Right renal pelvis (tissue), 4 donors: ENCODE data around the gene MEF2A. TPM values are rescaled to one million over a fixed set of nuclear protein-coding genes. Genes with fewer than 3 reads are reported as not detected.
"Not testable (repeated sequence)": the region's sequence is repeated elsewhere in the genome, so short reads cannot be mapped to it uniquely, and the experiment has no call there.

Source experiments
- DNase-seq, 4 donors: peaks; one replicate each; pipeline ENCODE4 v3.0.0-alpha.2; 2013; ENCODE audit warnings: low read depth in 4 of 4, low spot score in 3 of 4, missing footprints in 1 of 4
- polyA plus RNA-seq, 4 donors: library from polyadenylated mRNA; unstranded; fragments of 120-200 nt; gene quantifications; one replicate each; pipeline ENCODE4 v1.2.1, GENCODE V29; 2013; ENCODE audit not compliant: insufficient read length in 4 of 4

The MEF2A gene
- polyA plus RNA-seq, 4 donors: 50.3 to 64.7 (median 63.7) TPM

GRCh38 chr15:99635145-99635544 lies 69.4 kb downstream of the MEF2A start:
- no peak for DNase-seq

- no peak for DNase-seq
Measured at GRCh38 chr15:99635794-99636193, 70.0 kb downstream of the MEF2A start.

- DNase-seq: no peak
Measured at GRCh38 chr15:99644913-99645542, 79.2 kb downstream of the MEF2A start.

DNA sequence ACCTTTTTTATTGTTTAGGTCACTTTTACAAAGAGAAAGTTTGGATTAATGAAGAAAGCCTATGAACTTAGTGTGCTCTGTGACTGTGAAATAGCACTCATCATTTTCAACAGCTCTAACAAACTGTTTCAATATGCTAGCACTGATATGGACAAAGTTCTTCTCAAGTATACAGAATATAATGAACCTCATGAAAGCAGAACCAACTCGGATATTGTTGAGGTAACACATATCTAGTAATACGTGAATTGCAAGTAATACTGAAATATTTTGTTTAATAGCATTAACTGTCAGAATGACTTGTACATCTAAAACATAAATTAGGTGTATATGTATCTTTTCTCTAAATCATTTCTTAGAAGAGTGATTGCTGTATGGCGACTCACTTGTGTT lies 79.8 kb downstream of the MEF2A start:
- no peak for DNase-seq

DNA sequence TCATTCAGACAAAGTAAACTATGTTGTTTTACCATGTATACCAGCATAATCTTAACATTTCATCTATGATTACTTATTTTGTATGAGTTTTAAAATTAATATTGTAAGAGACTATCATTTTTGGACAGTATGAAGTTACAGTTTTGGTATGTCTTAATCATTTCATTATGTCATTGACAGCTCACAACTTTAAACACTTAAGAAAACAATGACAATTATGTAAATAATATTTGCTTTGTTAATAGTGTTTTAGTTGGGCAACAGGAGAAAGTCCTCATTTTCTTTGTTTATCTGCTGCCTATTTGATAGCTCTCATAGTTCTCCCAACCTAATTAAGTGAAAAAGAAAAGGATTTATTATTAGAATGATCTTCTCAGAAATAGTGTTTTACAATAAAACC lies 80.2 kb downstream of the MEF2A start:
- DNase-seq: no peak

- DNase-seq: no peak
Measured at GRCh38 chr15:99651023-99651807, 85.4 kb downstream of the MEF2A start.

- no peak for DNase-seq
Measured at GRCh38 chr15:99656205-99656604, 90.4 kb downstream of the MEF2A start.

- DNase-seq: no peak
Measured at GRCh38 chr15:99657996-99658395, 92.2 kb downstream of the MEF2A start.

DNA sequence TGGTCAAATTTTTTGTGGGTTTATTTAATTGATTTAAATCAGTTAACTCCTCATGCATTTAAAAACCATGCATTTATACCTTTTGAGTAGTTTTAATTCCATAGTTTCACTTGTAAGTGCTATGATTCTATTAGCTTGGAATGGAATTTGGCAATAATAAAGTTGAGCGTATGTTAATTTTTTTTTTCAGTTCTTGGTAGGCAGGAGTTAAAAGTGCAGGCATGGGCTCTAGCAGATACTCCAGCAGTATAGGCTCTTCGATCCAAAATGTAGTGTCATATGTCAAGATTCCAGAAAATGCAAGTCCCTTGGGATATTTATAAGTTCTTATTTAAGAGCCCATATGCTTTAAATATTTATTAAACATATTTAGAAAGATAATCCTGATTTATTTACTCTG lies 97.1 kb downstream of the MEF2A start:
- no peak for DNase-seq

GRCh38 chr15:99666073-99666472 lies 100.3 kb downstream of the MEF2A start:
- not testable (repeated sequence) for DNase-seq

- no peak for DNase-seq
Measured at GRCh38 chr15:99668533-99669182, 102.9 kb downstream of the MEF2A start.

- no peak for DNase-seq
Measured at GRCh38 chr15:99669250-99669649, 103.5 kb downstream of the MEF2A start.

DNA sequence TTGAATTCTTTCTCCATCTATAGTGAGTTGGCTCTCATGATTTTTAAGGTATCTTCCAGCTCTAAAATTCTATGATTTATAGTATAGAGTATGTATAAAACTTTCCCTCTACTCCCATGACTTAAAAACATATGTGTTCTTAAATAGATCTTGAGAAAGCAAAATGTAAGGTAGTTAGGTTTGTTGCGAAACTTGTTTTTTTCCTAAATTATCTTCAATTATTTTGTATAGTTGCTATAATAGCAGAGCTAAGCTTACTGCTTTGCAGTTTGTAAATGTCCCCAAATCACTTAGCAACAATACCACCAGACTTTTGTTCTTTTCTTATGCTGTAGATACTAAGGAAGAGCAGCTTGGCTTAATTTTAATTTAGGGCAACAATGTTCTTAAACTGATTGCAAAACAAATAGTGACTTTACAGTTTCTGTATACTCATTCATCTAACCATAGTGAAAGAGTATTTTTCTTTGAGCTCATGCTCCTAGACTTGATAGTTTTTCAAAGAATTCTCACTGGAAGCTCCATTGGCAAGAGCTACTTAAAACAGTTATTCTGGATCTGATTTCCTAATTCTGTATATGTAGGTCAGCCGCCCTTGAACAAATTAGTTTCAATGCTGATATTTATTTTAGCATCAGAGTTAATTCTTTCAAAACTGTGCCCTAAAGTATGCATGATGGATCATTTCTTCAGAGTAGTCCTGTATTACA lies 106.3 kb downstream of the MEF2A start:
- no peak for DNase-seq

- DNase-seq: no peak
Measured at GRCh38 chr15:99673111-99673510, 107.3 kb downstream of the MEF2A start.

- no peak for DNase-seq
Measured at GRCh38 chr15:99674279-99674678, 108.5 kb downstream of the MEF2A start.

DNA sequence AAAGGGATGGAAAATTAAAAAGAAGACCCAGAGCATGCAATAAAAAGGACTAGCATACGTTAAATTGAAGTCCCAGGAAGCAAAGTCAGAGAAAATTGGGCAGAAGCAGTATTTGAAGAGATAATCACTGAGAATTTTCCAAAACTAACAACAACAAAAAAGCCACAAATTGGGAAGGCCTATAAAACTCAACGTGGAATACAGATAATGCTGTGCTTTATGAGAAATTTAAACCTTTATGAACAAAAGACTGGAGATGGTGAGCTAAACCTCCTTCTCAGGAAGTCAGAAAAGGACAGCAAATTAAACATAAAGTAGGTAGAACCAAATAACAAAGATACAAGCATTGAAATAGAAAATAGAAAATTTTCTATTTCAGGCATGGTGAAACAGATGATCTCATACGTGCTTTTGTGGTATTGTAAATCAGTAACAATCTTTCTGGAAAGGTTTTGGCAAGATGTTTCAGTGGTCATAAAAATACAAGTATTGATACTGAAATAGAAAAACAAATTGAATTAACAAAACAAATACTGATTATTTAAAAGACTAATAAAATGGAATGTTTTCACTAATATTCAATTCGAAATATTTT lies 111.9 kb downstream of the MEF2A start:
- no peak for DNase-seq

GRCh38 chr15:99680276-99680675 lies 114.5 kb downstream of the MEF2A start:
- DNase-seq: no peak

DNA sequence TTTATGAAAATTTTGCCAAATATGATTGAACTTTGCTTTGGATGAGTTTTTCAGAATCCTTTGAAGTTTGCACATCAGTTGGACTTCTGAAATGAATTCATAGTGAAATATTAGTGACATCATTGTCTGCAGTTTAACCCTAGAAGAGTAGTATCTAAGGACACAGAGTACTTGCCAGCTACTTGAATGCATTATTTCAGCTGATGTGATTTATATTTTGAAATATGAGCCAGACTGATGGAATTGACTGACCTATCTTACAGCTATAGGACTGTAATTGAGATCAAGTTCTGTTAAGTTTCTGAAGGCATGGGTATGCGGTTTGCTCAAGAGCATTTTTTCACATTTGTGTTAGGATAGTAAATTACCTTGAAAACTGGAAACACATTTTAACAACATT lies 116.2 kb downstream of the MEF2A start:
- DNase-seq: no peak

- DNase-seq: peak in 1 of 4 donors; percentile 3
Measured at GRCh38 chr15:99682455-99682854, 116.7 kb downstream of the MEF2A start.

DNA sequence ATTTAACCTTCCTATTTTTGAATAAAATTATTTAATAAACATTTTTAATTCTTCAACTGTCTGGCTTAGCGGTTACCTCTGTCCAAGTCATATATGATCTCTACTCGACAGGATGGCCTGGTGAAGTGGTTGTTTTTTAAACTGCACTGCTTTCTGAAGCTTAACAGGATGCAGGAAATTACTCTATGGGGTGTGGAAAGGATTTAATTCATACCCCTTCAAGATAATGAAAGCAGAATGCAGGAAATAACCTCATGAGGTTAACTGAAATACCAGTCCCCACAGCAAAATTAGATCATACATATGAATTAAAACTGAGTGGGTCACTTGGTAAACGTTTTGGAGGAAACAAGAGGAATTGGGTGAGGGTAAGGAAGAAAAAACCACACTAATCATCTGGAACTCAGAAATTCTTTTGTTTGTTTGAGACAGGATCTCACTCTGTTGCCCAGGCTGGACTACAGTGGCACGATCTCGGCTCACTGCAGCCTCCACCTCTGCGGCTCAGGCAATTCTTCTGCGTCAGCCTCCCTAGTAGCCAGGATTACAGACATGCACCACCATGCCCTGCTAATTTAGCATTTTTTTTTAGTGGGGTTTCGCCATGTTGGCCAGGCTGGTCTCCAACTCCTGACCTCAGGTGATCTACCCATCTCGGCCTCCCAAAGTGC lies 117.4 kb downstream of the MEF2A start:
- DNase-seq: no peak
